Limb (tissue), 2 donors: Measurements from ENCODE around the gene PITX3.

ENCODE experiments used
- DNase-seq, 2 donors: peaks; one replicate each; pipeline ENCODE4 v3.0.0-alpha.2; 2016; ENCODE audit errors: extremely low spot score in 2 of 2

PITX3 gene

DNA sequence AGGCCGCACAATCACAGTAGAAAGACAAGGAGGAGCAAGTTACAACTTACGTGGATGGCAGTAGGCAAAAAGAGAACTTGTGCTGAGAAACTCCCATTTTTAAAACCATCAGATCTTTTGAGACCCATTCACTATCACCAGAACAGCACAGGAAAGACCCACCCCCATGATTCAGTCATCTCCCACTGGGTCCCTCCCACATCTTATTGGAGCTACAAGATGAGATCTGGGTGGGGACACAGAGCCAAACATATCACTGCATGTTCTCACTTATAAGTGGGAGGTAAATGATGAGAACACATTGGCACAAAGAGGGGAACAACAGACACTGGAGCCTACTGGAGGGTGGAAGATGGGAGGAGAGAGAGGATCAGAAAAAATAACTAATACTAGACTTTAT lies 56.7 kb downstream of the PITX3 start:
- DNase-seq, result no peak
